Right lobe of liver (tissue), 6 donors: ENCODE data around the gene CLNK. TPM values are rescaled to one million over a fixed set of nuclear protein-coding genes. Genes with fewer than 3 reads are reported as not detected.

ENCODE experiments used
- ATAC-seq, 4 donors: fragments of 200-7000 bp; cut with Tn5 transposase; one replicate each; pipeline ENCODE4 v1.9.1; 2020; ENCODE audit warnings: mild to moderate bottlenecking in 4 of 4, moderate library complexity in 4 of 4
- DNase-seq, 3 donors: peaks; one replicate each; pipeline ENCODE4 v3.0.0-alpha.2; 2020
- H3K27ac ChIP-seq, 3 donors: fragments of 200-600 bp; one replicate each; pipeline ENCODE4 v1.8.0; 2022
- H3K27me3 ChIP-seq, 2 donors: fragments of 200-600 bp; one replicate each; pipeline ENCODE4 v1.8.0; 2022
- H3K36me3 ChIP-seq, 4 donors: fragments of 200-600 bp; sonication (generic) in 1 of 4; one replicate each; pipeline versions ENCODE4 v1.5.1 to v1.8.0; 2017 to 2022; ENCODE audit warnings: control low read depth in 1 of 4
- H3K4me1 ChIP-seq, 4 donors: fragments of 200-600 bp; sonication (generic) in 1 of 4; one replicate each; pipeline versions ENCODE4 v1.5.1 to v1.8.0; 2017 to 2022; ENCODE audit warnings: control low read depth in 1 of 4
- H3K4me3 ChIP-seq, 3 donors: fragments of 200-600 bp; one replicate each; pipeline ENCODE4 v1.8.0; 2022
- H3K9me3 ChIP-seq, 4 donors: fragments of 200-600 bp; sonication (generic) in 1 of 4; one replicate each; pipeline versions ENCODE4 v1.5.1 to v1.8.0; 2017 to 2022; ENCODE audit warnings: control low read depth in 1 of 4
- CTCF ChIP-seq, 4 donors: fragments of 200-600 bp in 3 of 4; fragments of 450-650 bp in 1 of 4; IDR thresholded peaks; one replicate each; pipeline versions ENCODE4 v1.5.1 to v1.8.0; 2016 to 2022; ENCODE audit warnings: antibody characterized with exemption in 4 of 4, mild to moderate bottlenecking in 2 of 4
- POLR2A ChIP-seq: fragments of 450-650 bp; IDR thresholded peaks from one replicate; pipeline ENCODE4 v1.6.1; 2017; ENCODE audit warnings: antibody characterized with exemption, mild to moderate bottlenecking
- WGBS: methylation state at CpG from one replicate; pipeline ENCODE4 v1.1.6; 2018; ENCODE audit warnings: low coverage, low lambda C conversion rate; ENCODE audit not compliant: insufficient coverage; ENCODE audit errors: missing lambda C conversion rate; 5-methylcytosine and 5-hydroxymethylcytosine counted together
- intact Hi-C, 2 donors: fragments of 100-400 bp; cut with DNase I; formaldehyde crosslinking; loops; one replicate each; pipeline versions ENCODE4 v1.11.2 to v1.14.1; 2022
- total RNA-seq, 6 experiments: library from RNA; depleted of rRNA in 2 of 6; stranded (reverse); fragments of >200 nt in 2 of 6; fragmentation: NEBNext Ultra II Directional in 3 of 6; extraction: Animal tissue kit (Norgen Biotek cat#: 25700) in 3 of 6; gene quantifications; one replicate each; pipeline versions ENCODE4 v1.1.0 to v1.2.4, GENCODE V29; 2016 to 2023
- donor health status: DM: no; HTN: yes; CAD: no.
- donor health status: DM: no; HTN: no; CAD: no.
- donor health status: DM: no; HTN: no; CAD: no.
- donor health status: DM: no; HTN: yes; CAD: no.
- donor health status: DM: no; HTN: yes; CAD: no.

The CLNK gene
- total RNA-seq, 6 experiments from 2014 or later: not detected

DNA sequence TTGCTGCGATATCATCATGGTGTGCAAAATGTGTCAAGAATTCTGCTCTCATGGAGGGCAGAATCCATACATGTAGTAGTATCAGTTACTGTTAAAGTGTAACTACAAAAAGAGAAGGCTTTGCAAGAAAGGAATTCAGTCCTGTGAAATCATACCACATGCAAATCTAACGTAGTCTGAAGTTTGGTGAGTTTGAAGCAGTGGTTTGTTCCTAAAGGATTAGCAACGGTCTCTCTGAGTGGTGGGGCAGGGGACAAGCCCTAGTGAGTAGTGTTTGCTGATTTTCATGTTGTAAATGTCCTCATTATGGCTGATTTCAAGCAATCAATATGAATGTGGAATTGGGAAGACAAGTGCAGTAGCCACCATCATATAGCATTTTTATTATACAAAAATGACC lies 47.1 kb upstream of the CLNK start:
- no peaks in the 10 kb centered on the region for H3K27me3 ChIP-seq
- TF ChIP-seq CTCF (IDR thresholded peaks at IDR 0.05) (no peak), POLR2A (no peak)
- H3K36me3 ChIP-seq: no peaks in the 10 kb centered on the region
- intact Hi-C loops: no loop called here
- 44% methylated on average over 3 of the region's 3 CpGs for whole genome bisulfite sequencing
- H3K4me3 ChIP-seq: no peak overlapping the region
- DNase-seq: no peak
- H3K9me3 ChIP-seq: no peaks in the 10 kb centered on the region
- ATAC-seq: no peak
- no peak overlapping the region for H3K27ac ChIP-seq
- no peaks in the 10 kb centered on the region for H3K4me1 ChIP-seq

DNA sequence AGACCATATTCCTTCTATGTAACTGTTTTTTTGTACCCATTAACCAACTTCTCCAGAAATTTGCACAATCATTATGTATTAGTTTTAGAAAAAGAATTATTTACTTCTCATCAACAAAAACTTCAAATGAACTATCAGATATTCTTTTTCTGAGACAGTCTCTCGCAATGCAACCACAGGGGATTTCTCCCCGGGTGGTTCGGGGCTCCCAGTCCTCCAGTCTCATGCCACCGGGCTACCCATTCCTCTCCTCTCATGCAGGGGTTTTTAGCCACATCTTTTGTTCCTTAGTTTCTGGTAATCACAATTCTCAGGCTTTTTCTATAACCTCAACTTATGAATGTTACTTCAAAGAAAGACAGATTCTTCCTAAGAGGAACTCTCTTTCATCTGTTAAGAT lies 46.6 kb upstream of the CLNK start:
- no peaks in the 10 kb centered on the region for H3K9me3 ChIP-seq
- DNase-seq: no peak

GRCh38 chr4:10730590-10730989 lies 46.0 kb upstream of the CLNK start:
- TF ChIP-seq POLR2A (no peak), CTCF (IDR thresholded peaks at IDR 0.05) (no peak)
- Histone ChIP-seq H3K9me3 (no peaks in the 10 kb centered on the region), H3K36me3 (no peaks in the 10 kb centered on the region), H3K4me3 (no peak overlapping the region), H3K4me1 (no peaks in the 10 kb centered on the region), H3K27me3 (no peaks in the 10 kb centered on the region), H3K27ac (no peak overlapping the region)
- WGBS: 53% methylated on average over 7 of the region's 7 CpGs
- intact Hi-C loops: no loop called here
- no peak for ATAC-seq
- no peak for DNase-seq

More for the DNA sequence above, 46.6 kb upstream of the CLNK start:
- H3K27me3 ChIP-seq: no peaks in the 10 kb centered on the region
- WGBS: 56% methylated on average over 4 of the region's 4 CpGs
- H3K27ac ChIP-seq: no peak overlapping the region
- H3K4me3 ChIP-seq: no peak overlapping the region
- TF ChIP-seq POLR2A (no peak), CTCF (IDR thresholded peaks at IDR 0.05) (no peak)
- ATAC-seq: no peak
- intact Hi-C loops: no loop called here
- no peaks in the 10 kb centered on the region for H3K36me3 ChIP-seq
- H3K4me1 ChIP-seq: no peaks in the 10 kb centered on the region

- no peaks in the 10 kb centered on the region for H3K4me1 ChIP-seq
- no peak overlapping the region for H3K27ac ChIP-seq
- no peak for TF ChIP-seq POLR2A
- no peak for TF ChIP-seq CTCF (IDR thresholded peaks at IDR 0.05)
- ATAC-seq (no peak), DNase-seq (no peak)
- H3K4me3 ChIP-seq: no peak overlapping the region
- no peaks in the 10 kb centered on the region for H3K36me3 ChIP-seq
- no peaks in the 10 kb centered on the region for H3K27me3 ChIP-seq
- 48% methylated on average over 3 of the region's 4 CpGs for WGBS
- intact Hi-C loops: no loop called here
- no peaks in the 10 kb centered on the region for H3K9me3 ChIP-seq
Observed at GRCh38 chr4:10730019-10730418, 45.5 kb upstream of the CLNK start.

DNA sequence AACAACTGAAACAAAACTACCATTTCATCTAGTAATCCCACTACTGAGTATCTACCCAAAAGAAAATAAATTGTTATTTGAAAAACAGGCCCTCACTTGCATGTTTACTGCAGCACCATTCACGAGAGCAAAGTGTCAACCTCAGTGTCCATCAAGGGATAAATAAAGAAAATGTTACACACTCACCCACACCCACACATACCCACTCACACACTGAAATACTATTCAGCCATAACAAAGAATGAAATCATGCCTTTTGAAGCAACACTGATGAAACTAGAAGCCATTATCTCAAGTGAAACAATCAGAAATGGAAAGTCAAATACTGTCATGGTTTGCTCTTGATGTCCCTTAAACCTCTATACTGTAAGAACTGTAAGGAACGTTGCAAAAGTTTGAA lies 44.8 kb upstream of the CLNK start:
- no peaks in the 10 kb centered on the region for H3K4me1 ChIP-seq
- H3K9me3 ChIP-seq: no peaks in the 10 kb centered on the region
- DNase-seq: no peak
- no peak overlapping the region for H3K27ac ChIP-seq
- H3K4me3 ChIP-seq: no peak overlapping the region
- 30% methylated on average over 2 of the region's 2 CpGs for WGBS
- intact Hi-C loops: no loop called here
- ATAC-seq: no peak
- H3K27me3 ChIP-seq: no peaks in the 10 kb centered on the region
- no peaks in the 10 kb centered on the region for H3K36me3 ChIP-seq
- TF ChIP-seq POLR2A (no peak), CTCF (IDR thresholded peaks at IDR 0.05) (no peak)
